Measurements from ENCODE around the gene SH3GLB1. TPM values are rescaled to one million over a fixed set of nuclear protein-coding genes. Genes with fewer than 3 reads are reported as not detected.

SH3GLB1 gene
- total RNA-seq, 1 donor from 2014 or later: 63.8 TPM

Other genes with a start within 250 kb of the SH3GLB1 start
- gene CLCA1, start 235.6 kb upstream of the SH3GLB1 start, total RNA-seq: not detected in 2 replicates
- not detected in 2 replicates for gene CLCA4, start 157.5 kb upstream of the SH3GLB1 start, total RNA-seq
- gene SELENOF, start 209.6 kb downstream of the SH3GLB1 start, total RNA-seq: 172 TPM in 2 replicates
- 17.3 and 24.2 TPM in 2 replicates for gene HS2ST1, start 210.1 kb downstream of the SH3GLB1 start, total RNA-seq

Data from activated B cell treated with CpG ODN at 0.5 μM for 24 hours (primary cell).